Activated CD8-positive, alpha-beta memory T cell treated with anti-CD3 and anti-CD28 coated beads, Interleukin-2, amount 50 U/mL, for 1 hour (primary cell): Measurements from ENCODE around the gene AHCYL2.

Source experiments
- DNase-seq: peaks from one replicate; pipeline ENCODE4 v3.0.0-alpha.2; 2020; ENCODE audit errors: extremely low read depth

The AHCYL2 gene

GRCh38 chr7:129224251-129225205 lies at the start of gene AHCYL2:
TSS of gene AHCYL2 (plus strand) at chr7:129225030.
- peak; percentile 88 for DNase-seq

- DNase-seq: no peak
Observed at GRCh38 chr7:129176916-129177710, 47.7 kb upstream of the AHCYL2 start.

- no peak for DNase-seq
Observed at GRCh38 chr7:129184981-129185670, 39.7 kb upstream of the AHCYL2 start.

GRCh38 chr7:129186749-129187260 lies 38.0 kb upstream of the AHCYL2 start:
- DNase-seq: no peak

- no peak for DNase-seq
Observed at GRCh38 chr7:129187681-129188371, 37.0 kb upstream of the AHCYL2 start.

GRCh38 chr7:129188372-129188891 lies 36.4 kb upstream of the AHCYL2 start, which contains the start of gene SMO:
TSS of gene SMO (plus strand) at chr7:129188633. CDS start at chr7:129189152, 519 bp downstream.
- DNase-seq: no peak

GRCh38 chr7:129188892-129189660 lies 35.8 kb upstream of the AHCYL2 start:
- DNase-seq: no peak

GRCh38 chr7:129189661-129190310 lies 35.0 kb upstream of the AHCYL2 start:
- no peak for DNase-seq

GRCh38 chr7:129191272-129191671 lies 33.6 kb upstream of the AHCYL2 start:
- no peak for DNase-seq

GRCh38 chr7:129193892-129194291 lies 30.9 kb upstream of the AHCYL2 start:
- no peak for DNase-seq

- no peak for DNase-seq
Observed at GRCh38 chr7:129197771-129198170, 27.1 kb upstream of the AHCYL2 start.

- DNase-seq: no peak
Observed at GRCh38 chr7:129199406-129199805, 25.4 kb upstream of the AHCYL2 start.

- no peak for DNase-seq
Observed at GRCh38 chr7:129202058-129202777, 22.6 kb upstream of the AHCYL2 start.

- no peak for DNase-seq
Observed at GRCh38 chr7:129203050-129203741, 21.6 kb upstream of the AHCYL2 start.

- DNase-seq: no peak
Observed at GRCh38 chr7:129205126-129205818, 19.6 kb upstream of the AHCYL2 start.

GRCh38 chr7:129205987-129206785 lies 18.6 kb upstream of the AHCYL2 start:
- no peak for DNase-seq

GRCh38 chr7:129208667-129209066 lies 16.2 kb upstream of the AHCYL2 start:
- DNase-seq: no peak
